ENCODE results near the gene UGT1A3.
"Not testable (repeated sequence)": the region's sequence is repeated elsewhere in the genome, so short reads cannot be mapped to it uniquely, and the experiment has no call there.

UGT1A3 gene

GRCh38 chr2:233708942-233709341, 19.9 kb upstream of the UGT1A3 start:
- no peak for DNase-seq

DNA sequence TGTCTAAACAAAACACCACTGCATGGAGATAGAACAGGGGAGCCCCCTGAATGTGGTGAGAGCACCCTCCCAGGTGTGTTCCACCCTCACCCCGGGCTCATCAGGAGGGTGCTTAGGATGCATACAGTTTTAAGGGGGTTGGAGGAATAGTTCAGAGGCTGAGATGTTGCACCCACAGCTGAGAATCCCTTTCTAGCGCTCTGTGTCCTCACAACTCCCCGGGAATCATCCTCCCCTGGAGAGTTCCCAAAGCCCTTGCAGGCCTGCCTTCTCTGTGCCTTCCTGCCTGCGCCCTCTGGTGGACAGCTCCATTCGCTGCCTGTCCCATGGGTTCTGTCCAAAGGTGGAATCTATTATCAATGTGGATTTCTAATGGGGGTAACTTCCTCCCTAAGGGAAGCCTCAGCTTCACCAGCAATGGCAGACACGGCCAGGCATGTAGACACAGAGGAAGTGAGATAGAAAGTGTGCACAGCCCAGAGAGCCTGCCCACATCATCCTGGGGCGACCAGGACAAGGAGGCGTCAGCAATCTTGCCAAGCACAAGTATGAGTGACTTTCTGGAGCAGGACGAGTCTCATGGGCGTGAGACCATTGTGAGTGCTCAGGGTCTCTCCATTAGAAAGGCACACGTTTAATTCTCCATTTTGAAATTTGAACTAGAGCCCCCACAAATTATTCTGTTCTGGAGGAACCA, 17.4 kb upstream of the UGT1A3 start:
- no peak for DNase-seq

DNA sequence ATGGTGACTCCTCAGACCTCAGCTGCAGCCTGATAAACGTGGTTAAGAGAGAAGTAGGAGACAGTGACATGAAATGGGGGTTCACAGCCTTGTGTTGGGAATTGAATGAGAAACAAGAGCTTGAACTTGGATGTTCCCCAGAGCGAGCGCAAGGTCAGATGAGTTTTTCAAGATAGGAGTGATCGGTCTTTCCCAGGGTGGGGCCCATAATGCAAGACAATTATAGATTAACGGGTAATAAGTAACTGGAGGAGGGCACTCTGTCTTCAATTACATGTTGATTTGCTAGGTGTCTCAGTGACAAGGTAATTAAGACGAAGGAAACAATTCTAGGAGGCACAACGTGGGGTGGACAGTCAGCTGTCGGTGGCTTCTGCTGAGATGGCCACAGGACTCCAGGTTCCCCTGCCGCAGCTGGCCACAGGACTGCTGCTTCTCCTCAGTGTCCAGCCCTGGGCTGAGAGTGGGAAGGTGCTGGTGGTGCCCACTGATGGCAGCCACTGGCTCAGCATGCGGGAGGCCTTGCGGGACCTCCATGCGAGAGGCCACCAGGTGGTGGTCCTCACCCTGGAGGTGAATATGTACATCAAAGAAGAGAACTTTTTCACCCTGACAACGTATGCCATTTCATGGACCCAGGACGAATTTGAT, 16.1 kb upstream of the UGT1A3 start, which contains the start of gene UGT1A5:
Gene UGT1A5 (plus strand): TSS at position 297 of the 651 bp plus-strand sequence. CDS start 85 bp downstream, at position 382.
- DNase-seq = no peak

DNA sequence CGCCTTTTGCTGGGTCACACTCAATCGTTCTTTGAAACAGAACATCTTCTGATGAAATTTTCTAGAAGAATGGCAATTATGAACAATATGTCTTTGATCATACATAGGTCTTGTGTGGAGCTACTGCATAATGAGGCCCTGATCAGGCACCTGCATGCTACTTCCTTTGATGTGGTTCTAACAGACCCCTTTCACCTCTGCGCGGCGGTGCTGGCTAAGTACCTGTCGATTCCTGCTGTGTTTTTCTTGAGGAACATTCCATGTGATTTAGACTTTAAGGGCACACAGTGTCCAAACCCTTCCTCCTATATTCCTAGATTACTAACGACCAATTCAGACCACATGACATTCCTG, 15.6 kb upstream of the UGT1A3 start:
- DNase-seq = no peak

DNA sequence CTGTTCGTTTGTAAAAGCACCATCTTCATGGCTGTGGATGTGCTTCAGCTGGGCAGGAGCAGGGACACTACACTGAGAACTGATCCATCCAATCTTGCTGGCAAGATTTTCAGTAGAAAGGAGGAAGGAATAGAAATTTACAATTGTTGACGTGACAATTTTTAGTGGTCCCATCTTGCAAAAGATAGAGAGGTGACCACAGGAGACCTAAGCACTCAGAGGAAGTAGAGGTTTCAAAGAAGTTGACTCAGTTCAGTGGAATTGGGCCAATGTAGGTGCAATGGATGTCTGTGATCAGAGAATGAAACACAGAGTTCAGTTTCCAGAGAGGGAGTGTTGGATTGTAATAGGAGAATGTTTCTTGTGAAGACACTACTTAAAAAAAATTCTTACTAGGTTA, 14.7 kb upstream of the UGT1A3 start:
- DNase-seq = no peak

- DNase-seq = no peak
Measured at GRCh38 chr2:233718552-233718951, 10.3 kb upstream of the UGT1A3 start, which contains the start of gene UGT1A4. UGT1A4 (plus strand) TSS chr2:233718736; CDS start chr2:233718821, 85 bp downstream.

DNA sequence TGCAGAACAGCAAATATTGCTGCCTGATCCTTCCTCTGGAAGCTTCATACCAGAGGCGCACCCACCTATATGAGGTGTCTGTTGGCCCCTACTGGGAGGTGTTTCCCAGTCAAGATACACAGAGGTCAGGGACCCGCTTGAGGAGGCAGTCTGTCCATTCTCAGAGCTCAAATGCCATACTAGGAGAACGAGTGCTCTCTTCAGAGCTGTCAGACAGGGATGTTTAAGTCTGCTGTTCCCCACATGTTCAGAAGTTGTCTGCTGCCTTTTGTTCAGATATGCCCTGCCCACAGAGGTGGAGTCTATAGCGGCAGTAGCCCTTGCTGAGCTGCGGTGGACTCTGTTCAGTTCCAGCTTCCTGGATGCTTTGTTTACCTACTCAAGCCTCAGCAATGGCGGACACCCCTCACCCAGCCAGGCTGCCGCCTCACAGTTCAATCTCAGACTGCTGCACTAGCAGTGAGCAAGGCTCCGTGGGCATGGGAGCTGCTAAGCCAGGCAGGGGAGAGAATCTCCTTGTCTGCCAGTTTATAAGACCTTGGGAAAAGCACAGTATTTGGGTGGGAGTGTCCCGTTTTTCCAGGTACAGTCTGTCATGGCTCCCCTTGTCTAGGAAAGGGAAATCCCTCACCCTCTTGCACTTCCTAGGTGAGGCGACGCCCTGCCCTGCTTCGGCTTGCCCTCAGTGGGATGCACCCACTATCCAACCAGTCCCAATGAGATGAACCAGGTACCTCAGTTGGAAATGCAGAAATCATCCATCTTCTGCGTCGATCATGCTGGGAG, 8.2 kb downstream of the UGT1A3 start:
- DNase-seq = not testable (repeated sequence)

DNA sequence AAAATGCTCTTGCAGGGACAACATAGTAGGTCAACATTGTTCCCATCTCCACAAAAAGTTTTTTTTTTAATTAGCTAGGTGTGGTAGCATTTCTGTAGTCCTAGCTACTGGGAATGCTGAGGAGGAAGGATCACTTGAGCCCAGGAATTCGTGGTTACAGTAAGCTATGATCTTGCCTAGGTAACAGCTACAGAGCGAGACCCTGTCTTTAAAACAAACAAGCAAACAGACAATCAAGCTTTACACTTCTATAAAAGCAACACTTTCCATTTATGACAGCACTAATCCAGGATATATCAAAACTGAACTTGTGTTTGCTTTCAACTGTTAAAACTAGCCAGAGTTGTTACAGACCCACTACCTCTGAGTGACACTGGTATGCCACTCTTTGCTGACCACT, 12.0 kb downstream of the UGT1A3 start:
- DNase-seq = no peak

DNA sequence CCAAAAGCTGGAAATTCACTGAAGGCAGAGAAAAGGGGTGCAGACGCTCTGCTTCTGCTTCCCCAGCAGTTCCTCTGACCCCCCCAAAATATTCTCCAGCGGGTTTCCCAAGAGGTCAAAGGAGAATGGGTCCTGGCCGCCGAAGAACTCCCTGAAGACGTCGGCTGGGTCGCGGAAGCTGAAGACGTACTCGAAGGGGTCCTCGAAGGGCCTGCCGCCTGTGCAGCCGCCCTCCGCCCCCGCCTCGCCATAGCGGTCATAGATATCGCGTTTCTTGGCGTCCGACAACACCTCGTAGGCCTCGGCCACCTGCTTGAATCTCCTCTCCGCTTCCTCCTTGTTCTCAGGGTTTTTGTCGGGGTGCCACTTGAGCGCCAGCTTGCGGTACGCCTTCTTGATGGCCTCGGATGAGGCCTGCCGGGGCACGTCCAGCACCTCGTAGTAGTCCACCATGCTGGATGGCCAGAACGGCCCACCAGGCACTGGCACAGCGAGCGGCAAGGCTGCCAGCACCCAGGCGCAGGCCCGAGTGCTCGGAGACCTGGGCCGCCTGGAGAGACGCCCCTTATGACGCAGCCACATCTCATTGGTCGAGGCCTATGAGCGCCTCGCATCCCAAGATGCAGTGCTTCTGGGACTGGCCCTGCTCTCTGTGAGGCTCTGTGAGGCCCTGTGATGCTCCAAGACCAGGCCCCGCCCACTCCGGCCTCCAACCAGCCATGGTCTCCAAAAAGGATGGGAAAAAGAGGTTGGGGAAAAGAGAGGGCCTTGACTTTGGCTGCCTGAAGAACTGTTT, 14.8 kb downstream of the UGT1A3 start:
- DNase-seq = no peak

DNA sequence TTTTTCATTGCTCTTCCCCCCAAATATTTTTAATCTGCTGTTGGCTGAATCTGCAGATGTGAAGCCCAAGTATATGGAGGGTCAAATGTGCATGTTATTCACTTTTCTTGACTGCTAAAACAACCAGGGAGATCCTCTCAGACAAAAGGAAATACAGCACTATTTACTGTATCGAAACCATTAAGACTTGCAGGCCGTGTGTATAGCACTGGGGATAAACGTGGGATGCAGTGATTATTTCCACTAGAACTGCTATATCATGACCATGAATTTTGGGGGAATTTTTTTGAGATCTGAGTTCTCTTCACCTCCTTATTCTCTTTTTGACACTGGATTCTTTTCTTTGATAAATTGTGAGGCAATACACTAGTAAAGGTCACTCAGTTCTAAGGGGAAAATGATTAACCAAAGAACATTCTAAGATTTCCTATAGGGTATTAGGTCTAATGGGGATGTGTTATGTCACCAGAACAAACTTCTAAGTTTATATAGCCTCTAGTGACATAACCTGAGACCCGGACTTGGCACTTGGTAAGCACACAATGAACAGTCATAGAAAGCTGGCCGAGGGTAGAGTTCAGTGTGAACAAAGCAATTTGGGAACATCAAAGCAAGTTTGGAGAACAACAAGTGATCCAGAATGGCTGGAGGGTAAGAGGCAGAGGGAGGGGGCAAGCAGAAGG, 16.4 kb downstream of the UGT1A3 start:
- no peak for DNase-seq

DNA sequence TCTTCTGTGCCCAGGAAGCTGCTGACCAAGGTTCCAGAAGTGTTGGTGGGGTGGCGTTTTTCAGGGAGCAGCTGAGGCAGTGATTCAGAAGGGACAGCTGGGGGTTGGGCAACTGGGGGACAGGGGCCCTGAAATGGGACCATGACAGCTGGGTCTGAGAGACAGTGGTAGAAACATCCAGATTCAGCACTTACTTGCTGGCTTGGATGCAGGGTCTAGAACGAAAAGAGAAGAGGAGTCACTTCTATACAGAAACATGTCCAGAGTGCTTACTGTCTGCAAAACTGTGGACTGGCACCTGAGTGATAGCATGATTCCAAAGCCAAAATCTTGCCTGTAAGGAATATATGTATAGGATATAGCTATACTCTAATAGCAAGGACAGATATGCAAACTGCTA, 17.0 kb downstream of the UGT1A3 start:
- DNase-seq = not testable (repeated sequence)

DNA sequence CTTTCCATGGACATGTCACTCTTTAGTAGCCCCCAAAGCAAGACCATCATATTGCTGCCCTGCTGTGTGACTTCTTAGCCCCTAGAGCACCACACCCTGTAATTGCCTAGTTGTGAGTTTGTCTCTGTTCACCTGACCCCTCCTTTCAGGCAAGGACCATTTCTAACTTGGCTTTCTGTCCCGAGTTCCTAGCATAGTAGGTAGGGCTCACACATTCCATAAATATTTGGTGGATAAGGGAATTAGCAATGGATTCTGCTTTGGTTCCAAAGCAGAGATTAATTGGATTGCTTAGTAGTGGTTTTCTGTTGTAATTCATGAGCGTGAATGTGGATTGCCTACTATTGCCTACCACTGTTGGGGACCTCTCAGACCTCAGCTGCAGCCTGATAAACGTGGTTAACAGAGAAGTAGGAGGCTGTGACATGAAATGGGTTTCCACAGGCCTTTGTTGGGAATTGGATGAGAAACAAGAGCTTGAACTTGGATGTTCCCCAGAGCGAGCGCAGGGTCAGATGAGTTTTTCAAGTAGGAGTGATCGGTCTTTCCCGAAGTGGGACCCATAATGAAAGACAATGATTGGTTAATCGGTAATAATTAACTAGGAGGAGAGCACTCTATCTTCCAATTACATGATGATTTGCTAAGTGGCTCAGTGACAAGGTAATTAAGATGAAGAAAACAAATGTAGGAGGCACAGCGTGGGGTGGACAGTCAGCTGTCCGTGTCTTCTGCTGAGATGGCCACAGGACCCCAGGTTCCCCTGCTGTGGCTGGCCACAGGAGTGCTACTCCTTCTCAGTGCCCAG, 17.8 kb downstream of the UGT1A3 start:
- DNase-seq = no peak

GRCh38 chr2:233747283-233747544, 18.4 kb downstream of the UGT1A3 start:
- DNase-seq = no peak

- DNase-seq = not testable (repeated sequence)
Measured at GRCh38 chr2:233750689-233751088, 21.8 kb downstream of the UGT1A3 start.

GRCh38 chr2:233751212-233752009, 22.6 kb downstream of the UGT1A3 start:
- not testable (repeated sequence) for DNase-seq

DNA sequence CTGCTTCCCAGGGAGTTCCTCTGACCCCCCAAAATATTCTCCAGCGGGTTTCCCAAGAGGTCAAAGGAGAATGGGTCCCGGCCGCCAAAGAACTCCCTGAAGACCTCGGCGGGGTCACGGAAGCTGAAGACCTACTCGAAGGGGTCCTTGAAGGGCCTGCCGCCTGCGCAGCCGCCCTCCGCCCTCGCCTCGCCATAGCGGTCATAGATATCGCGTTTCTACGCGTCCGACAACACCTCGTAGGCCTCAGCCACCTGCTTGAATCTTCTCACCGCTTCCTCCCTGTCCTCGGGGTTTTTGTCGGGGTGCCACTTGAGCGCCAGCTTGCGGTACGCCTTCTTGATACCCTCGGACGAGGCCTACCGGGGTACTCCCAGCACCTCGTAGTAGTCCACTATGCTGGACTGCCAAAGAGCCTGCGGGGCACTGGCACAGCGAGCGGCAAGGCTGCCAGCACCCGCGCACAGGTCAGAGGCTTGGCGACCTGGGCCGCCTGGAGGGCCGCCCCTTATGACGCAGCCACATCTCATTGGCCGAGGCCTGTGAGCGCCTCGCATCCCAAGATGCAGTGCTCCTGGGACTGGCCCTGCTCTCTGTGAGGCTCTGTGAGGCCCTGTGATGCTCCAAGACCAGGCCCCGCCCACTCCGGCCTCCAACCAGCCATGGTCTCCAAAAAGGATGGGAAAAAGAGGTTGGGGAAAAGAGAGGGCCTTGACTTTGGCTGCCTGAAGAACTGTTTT, 26.2 kb downstream of the UGT1A3 start:
- no peak for DNase-seq

DNA sequence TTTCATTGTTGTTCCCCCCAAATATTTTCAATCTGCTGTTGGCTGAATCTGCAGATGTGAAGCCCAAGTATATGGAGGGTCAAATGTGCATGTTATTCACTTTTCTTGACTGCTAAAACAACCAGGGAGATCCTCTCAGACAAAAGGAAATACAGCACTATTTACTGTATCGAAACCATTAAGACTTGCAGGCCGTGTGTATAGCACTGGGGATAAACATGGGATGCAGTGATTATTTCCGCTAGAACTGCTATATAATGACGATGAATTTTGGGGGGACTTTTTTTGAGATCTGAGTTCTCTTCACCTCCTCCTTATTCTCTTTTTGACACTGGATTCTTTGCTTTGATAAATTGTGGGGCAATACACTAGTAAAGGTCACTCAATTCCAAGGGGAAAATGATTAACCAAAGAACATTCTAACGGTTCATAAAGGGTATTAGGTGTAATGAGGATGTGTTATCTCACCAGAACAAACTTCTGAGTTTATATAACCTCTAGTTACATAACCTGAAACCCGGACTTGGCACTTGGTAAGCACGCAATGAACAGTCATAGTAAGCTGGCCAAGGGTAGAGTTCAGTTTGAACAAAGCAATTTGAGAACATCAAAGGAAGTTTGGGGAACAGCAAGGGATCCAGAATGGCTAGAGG, 27.7 kb downstream of the UGT1A3 start:
- no peak for DNase-seq

- DNase-seq = no peak
Measured at GRCh38 chr2:233758141-233758540, 29.3 kb downstream of the UGT1A3 start.

- DNase-seq = no peak
Measured at GRCh38 chr2:233758849-233759248, 30.0 kb downstream of the UGT1A3 start.
